ENCODE measurements around the gene CENATAC.
"Not testable (repeated sequence)": the region's sequence is repeated elsewhere in the genome, so short reads cannot be mapped to it uniquely, and the experiment has no call there.

CENATAC gene

GRCh38 chr11:119056421-119056999, 58.6 kb downstream of the CENATAC start:
- no peak for DNase-seq

DNA sequence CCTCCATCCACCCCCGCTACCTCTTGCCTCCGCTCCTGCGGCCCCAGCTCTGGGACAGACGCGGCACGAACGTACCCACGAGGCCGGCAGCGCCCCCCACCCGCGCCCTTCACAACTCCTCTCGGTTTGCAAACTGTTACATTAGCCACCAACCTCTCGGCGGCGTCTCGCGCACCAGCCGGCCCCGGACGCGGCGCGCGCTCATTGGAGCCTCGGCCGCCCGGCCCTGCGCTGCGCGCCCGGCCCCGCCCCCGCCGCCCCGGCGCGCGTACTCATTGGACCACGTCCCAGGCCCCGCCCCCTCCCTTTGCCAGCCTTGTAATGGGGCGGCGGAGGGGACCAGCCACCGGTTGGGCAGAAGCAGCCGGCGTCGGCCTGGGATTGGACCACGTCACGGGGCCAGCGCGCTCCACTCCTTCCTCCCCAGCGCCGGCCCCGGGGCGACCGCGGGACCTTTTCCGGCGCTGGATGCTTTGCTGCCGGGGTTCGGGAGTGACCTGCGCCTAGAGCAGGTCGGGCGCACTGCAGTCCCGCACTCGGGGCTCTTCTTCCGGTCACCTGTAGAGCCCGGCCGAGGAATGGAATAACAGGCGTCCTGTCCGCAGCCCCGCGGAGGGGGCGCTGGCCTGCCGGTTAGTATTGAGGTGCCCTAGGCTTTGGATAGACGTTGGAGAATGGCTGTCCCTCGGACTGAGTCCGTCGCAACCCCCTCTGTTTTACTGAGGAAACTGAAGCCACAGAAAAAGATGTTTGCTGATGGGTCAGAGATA, 59.2 kb downstream of the CENATAC start, which contains the start of gene HYOU1:
Gene HYOU1 (minus strand): TSS at position 206 of the 770 bp plus-strand sequence. CDS start 1,045 bp downstream, outside the sequence.
- peak; percentile 73 for DNase-seq

DNA sequence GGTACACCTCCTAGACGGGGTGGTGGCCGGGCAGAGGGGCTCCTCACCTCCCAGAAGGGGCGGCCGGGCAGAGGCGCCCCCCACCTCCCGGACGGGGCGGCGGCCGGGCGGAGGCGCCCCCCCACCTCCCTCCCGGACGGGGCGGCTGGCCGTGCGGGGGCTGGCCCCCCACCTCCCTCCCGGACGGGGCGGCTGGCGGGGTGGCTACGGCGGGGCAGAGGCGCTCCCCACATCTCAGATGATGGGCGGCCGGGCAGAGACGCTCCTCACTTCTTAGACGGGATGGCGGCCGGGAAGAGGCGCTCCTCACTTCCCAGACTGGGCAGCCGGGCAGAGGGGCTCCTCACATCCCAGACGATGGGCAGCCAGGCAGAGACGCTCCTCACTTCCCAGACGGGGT, 61.2 kb downstream of the CENATAC start:
- DNase-seq, result not testable (repeated sequence)

DNA sequence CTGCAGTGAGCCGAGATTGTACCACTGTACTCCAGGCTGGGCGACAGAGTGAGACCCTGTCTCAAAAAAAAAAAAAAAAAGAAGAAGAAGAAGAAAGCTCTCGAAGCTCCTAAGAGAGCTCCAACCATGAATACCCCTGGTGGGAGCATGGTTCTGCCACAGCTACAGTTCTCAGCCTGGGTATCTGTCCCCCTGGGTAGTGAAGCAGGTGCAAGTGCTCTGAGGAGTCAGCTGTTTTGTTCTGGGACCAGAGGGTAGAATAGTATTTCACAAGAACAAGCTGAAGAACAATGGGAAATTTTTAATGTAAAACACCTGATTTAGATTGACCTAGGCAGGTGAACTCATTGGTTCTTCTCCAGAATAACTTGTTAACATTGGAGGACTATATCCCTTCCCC, 63.3 kb downstream of the CENATAC start:
- DNase-seq, result no peak

DNA sequence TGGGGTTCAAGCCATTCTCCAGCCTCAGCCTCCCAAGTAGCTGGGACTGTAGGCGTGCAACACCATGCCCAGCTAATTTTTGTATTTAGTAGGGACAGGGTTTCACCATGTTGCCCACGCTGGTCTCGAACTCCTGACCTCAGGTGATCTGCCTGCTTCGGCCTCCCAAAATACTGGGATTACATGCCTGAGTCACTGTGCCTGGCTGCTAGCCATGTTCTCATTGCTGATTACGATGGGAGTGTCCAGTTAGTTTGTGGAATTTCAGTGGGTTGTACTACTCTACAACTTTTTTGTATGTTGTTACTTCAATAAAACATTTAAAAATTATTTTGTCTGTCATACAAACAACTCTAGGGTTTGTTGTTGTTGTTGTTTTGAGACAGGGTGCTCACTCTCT, 64.8 kb downstream of the CENATAC start:
- DNase-seq, result no peak

DNA sequence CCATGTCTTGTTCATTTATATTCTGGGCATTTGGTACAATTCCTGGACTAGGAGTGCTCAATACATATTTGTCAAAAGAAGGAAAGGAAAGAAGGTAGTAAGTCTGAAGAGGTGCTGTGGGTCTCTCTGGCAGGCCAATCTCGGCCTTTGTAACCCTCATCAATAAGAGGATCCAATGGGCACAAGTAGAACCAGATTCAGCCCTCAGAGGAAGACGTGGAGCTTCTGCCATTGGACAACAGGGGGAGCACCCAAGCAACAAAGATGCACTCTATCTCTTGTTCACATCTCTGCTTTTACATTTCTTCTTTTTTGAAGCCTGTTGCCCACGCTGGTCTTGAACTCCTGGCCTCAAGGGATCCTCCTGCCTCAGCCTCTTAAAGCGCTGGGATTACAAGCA, 67.4 kb downstream of the CENATAC start:
- DNase-seq, result no peak
